Measurements from ENCODE around the gene CCDC141.
"Not testable (repeated sequence)": the region's sequence is repeated elsewhere in the genome, so short reads cannot be mapped to it uniquely, and the experiment has no call there.

Gene CCDC141

DNA sequence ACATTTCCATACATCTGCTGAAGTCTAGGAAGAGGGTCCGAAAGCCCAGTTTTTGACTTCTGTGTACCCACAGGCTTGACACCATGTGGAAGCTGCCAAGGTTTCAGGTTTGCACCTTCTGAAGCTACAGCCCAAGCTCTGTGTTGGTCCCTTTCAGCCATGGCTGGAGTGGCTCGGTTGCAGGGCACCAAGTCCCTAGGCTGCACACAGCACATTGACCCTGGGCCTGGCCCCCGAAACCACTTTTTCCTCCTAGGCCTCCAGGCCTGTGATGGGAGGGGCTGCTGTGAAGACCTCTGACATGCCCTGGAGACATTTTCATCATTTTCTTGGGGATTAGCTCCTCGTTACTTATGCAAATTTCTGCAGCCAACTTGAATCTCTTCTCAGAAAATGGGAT, 55.7 kb downstream of the CCDC141 start:
- no peak overlapping the region for H3K4me3 ChIP-seq
- TF ChIP-seq, protein P1, sequence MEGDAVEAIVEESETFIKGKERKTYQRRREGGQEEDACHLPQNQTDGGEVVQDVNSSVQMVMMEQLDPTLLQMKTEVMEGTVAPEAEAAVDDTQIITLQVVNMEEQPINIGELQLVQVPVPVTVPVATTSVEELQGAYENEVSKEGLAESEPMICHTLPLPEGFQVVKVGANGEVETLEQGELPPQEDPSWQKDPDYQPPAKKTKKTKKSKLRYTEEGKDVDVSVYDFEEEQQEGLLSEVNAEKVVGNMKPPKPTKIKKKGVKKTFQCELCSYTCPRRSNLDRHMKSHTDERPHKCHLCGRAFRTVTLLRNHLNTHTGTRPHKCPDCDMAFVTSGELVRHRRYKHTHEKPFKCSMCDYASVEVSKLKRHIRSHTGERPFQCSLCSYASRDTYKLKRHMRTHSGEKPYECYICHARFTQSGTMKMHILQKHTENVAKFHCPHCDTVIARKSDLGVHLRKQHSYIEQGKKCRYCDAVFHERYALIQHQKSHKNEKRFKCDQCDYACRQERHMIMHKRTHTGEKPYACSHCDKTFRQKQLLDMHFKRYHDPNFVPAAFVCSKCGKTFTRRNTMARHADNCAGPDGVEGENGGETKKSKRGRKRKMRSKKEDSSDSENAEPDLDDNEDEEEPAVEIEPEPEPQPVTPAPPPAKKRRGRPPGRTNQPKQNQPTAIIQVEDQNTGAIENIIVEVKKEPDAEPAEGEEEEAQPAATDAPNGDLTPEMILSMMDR (IDR thresholded peaks at IDR 0.05): no peak
- no peak overlapping the region for H3K27ac ChIP-seq
- no peak for DNase-seq (ENCODE audit: low spot score)

DNA sequence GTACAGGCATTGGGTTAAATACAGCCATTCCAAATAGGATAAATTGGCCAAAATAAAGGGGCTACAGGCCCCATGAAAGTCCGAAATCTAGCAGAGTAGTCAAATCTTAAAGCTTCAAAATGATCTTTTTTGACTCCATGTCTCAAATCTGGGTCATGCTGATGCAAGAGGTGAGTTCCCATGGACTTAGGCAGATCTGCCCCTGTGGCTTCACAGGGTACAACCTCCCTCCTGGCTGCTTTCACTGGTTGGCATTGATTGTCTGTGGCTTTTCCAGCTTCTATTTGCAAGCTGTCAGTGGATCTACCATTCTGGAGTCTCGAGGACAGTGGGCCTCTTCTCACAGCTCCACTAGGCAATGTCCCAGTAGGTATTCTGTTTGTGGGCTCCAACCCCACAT, 56.1 kb downstream of the CCDC141 start:
- DNase-seq (ENCODE audit: low spot score): no peak
- Histone ChIP-seq H3K4me3 (no peak overlapping the region), H3K27ac (no peak overlapping the region)
- TF ChIP-seq, protein P1 (IDR thresholded peaks at IDR 0.05): no peak

DNA sequence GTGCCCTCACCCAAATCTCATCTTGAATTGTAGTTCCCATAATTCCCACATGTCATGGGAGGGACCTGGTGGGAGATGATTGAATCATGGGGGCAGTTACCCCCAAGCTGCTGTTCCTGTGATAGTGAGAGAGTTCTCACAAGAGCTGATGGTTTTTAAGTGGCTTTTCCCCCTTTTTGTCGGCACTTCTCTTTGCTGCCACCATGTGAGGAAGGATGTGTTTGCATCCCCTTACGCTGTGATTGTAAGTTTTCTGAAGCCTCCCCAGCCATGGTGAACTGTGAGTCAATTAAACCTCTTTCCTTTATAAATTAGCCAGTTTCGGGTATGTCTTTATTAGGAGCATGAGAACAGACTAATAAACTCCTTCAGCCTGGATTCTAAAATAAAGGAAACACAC, 57.2 kb downstream of the CCDC141 start:
- H3K27ac ChIP-seq; H3K4me3 ChIP-seq; DNase-seq (ENCODE audit: low spot score): not testable (repeated sequence)

DNA sequence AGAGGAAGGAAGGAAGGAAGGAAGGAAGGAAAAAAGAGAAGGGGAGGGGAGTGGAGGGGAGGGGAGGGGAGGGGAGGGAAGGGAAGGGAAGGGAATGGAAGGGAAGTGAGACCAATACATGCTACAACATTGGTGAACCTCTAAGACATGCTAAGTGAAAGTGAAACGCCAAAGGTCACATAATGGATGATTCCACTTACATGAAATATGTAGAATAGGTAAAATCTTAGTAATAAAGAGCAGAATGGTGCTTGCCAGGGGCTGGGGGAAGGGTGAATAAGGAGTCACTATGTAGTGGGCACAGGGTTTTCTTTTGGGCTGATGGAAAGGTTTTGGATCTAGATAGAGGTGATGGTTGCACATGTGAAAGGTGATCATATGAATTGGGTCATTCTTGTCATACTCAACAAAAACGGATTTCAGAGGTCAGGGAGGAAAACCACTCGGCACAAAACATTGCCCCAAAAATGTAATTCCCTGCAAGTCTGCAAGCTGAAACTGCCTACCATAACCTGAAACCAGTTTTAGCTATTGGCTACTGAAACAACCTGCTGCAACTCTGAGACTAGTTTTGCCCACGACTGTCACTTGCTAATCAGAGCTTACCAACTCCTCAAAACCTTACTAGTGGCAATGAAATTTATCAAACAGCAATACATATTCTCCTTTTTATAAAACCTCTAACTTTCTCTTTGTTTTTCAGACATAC, 59.2 kb downstream of the CCDC141 start:
- H3K27ac ChIP-seq: no peak overlapping the region
- TF ChIP-seq, protein P1 (IDR thresholded peaks at IDR 0.05): no peak
- no peak overlapping the region for H3K4me3 ChIP-seq
- no peak for DNase-seq (ENCODE audit: low spot score)

DNA sequence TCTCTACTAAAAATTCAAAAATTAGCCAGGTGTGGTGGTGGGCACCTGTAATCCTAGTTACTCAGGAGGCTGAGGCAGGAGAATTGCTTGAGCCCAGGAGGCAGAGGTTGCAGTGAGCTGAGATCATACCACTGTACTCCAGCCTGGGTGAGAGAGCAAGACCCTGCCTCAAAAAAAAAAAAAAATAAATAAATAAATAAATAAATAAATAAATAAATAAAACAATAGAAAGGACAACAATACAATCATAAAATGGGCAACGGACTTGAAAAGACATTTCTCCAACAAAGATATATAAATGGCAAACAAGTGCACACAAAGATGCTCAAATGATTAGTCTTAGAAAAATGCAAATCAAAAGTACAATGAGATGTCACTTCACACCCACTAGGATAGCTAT, 60.5 kb downstream of the CCDC141 start:
- not testable (repeated sequence) for DNase-seq (ENCODE audit: low spot score)

DNA sequence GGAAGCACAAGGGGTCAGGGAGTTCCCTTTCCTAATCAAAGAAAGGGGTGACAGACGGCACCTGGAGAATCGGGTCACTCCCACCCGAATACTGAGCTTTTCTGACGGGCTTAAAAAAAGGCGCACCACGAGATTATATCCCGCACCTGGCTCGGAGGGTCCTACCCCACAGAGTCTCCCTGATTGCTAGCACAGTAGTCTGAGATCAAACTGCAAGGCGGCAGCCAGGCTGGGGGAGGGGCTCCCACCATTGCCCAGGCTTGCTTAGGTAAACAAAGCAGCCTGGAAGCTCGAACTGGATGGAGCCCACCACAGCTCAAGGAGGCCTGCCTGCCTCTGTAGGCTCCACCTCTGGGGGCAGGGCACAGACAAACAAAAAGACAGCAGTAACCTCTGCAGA, 67.3 kb downstream of the CCDC141 start:
- not testable (repeated sequence) for H3K4me3 ChIP-seq; H3K27ac ChIP-seq; DNase-seq (ENCODE audit: low spot score)

More for the DNA sequence above, 60.5 kb downstream of the CCDC141 start:
- not testable (repeated sequence) for H3K4me3 ChIP-seq, H3K27ac ChIP-seq

DNA sequence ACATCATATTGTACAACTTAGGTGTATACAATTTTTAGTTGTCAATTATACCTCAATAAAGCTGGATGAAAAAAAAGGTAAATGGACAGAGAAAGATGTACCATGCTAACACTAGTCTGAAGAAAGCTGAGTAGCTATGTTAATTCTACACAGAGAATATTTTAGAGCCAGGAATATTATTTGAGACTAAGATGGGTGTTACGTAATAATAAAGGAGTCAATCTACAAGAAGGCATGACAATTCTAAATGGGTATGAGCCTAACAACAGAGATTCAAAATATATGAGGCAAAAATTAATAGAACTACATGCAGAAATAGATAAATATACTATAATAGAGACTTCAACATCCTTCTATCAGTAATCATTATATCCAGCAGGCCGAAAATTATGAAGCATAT, 69.1 kb downstream of the CCDC141 start:
- Histone ChIP-seq H3K4me3 (no peak overlapping the region), H3K27ac (no peak overlapping the region)
- TF ChIP-seq, protein P1 (IDR thresholded peaks at IDR 0.05): no peak
- DNase-seq (ENCODE audit: low spot score): no peak

DNA sequence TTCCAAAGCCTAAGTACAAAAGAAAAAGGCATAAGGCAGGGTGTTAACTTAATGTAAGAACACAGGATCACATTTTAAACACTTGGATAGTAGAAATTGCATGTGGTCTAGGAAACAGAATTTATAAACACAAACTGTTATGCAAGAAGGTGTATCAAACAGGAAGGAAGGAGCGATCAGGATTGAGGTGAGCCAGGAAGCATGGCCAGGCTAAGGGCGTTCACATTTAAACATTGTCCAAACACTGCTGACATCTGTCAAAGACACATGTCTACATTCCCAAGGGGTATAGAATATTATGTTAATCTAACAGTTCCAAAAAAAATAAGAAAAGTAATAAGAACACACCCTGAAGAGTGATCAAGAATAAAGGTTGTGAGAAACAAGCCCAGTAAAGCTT, 71.3 kb downstream of the CCDC141 start:
- Histone ChIP-seq H3K4me3 (no peak overlapping the region), H3K27ac (no peak overlapping the region)
- DNase-seq (ENCODE audit: low spot score): no peak
- TF ChIP-seq, protein P1 (IDR thresholded peaks at IDR 0.05): no peak

DNA sequence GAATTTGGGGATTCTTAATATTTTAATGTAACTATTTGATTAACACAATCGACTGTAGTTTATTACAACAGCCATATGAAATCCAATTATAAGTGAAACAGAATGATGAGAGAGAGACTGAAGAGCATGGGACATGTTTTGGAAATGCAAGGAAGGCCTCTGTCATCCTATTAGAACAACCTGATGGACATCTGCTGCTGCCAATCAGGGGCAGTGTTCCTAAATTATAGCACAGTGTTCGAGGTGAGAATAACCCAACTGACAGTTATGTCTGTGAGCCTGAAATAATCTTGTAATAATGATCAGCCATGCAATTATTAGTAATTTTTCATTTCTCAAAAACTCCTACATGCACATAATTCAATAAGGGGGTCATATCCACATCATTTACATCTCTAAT, 73.6 kb downstream of the CCDC141 start:
- H3K27ac ChIP-seq: no peak overlapping the region
- no peak for DNase-seq (ENCODE audit: low spot score)
- H3K4me3 ChIP-seq: no peak overlapping the region
- TF ChIP-seq, protein P1 (IDR thresholded peaks at IDR 0.05): no peak
